SK-N-SH treated with all-trans-retinoic acid at 6 μM for 48 hours (cell line): ENCODE data around the gene HES5.

Experiments
- ATAC-seq: fragments of 200-7000 bp; cut with Tn5 transposase; 3 replicates; pipeline ENCODE4 v1.9.1; 2020; ENCODE audit warnings: mild to moderate bottlenecking, moderate library complexity
- ARNTL ChIP-seq: fragments of 450-650 bp; formaldehyde crosslinking; IDR thresholded peaks from 2 replicates; pipeline ENCODE4 v1.5.0; 2020; ENCODE audit warnings: low read depth, mild to moderate bottlenecking, moderate library complexity, borderline replicate concordance
- BACH2 ChIP-seq: fragments of 250-450 bp; sonication (Bioruptor Pico); IDR thresholded peaks from 2 replicates; pipeline ENCODE4 v1.9.0; 2021; ENCODE audit warnings: mild to moderate bottlenecking, borderline replicate concordance
- CSDC2 ChIP-seq: fragments of 250-450 bp; sonication (Bioruptor Pico); IDR thresholded peaks from 2 replicates; pipeline ENCODE4 v1.5.0; 2020; ENCODE audit warnings: mild to moderate bottlenecking, moderate library complexity
- ESRRG ChIP-seq: fragments of 250-450 bp; sonication (Bioruptor Pico); IDR thresholded peaks from 2 replicates; pipeline ENCODE4 v1.6.1; 2021; ENCODE audit warnings: mild to moderate bottlenecking
- GLIS3 ChIP-seq: fragments of 250-450 bp; sonication (Bioruptor Pico); IDR thresholded peaks from 2 replicates; pipeline ENCODE4 v1.5.0; 2020; ENCODE audit warnings: mild to moderate bottlenecking, moderate library complexity
- ISL1 ChIP-seq: fragments of 250-450 bp; sonication (Bioruptor Pico); IDR thresholded peaks from 2 replicates; pipeline ENCODE4 v2.1.2; 2022; ENCODE audit warnings: mild to moderate bottlenecking, moderate library complexity
- OSR1 ChIP-seq: fragments of 250-450 bp; sonication (Bioruptor Pico); IDR thresholded peaks from 2 replicates; pipeline ENCODE4 v1.8.0; 2022; ENCODE audit warnings: moderate library complexity, mild to moderate bottlenecking, inconsistent platforms
- PPARA ChIP-seq: fragments of 250-450 bp; sonication (Bioruptor Pico); IDR thresholded peaks from 2 replicates; pipeline ENCODE4 v1.5.0; 2020; ENCODE audit warnings: mild to moderate bottlenecking, borderline replicate concordance
- SNAI2 ChIP-seq: fragments of 250-450 bp; sonication (Bioruptor Pico); IDR thresholded peaks from 2 replicates; pipeline ENCODE4 v1.5.0; 2020; ENCODE audit warnings: mild to moderate bottlenecking, moderate library complexity
- TCF4 ChIP-seq: fragments of 250-450 bp; sonication (Bioruptor Pico); IDR thresholded peaks from 2 replicates; pipeline ENCODE4 v1.8.0; 2021; ENCODE audit warnings: mild to moderate bottlenecking, moderate library complexity, borderline replicate concordance
- TOX ChIP-seq: fragments of 250-450 bp; sonication (Bioruptor Pico); IDR thresholded peaks from 2 replicates; pipeline ENCODE4 v1.8.0; 2021; ENCODE audit warnings: mild to moderate bottlenecking, moderate library complexity, borderline replicate concordance
- ZC3H10 ChIP-seq: fragments of 250-450 bp; sonication (Bioruptor Pico); IDR thresholded peaks from 2 replicates; pipeline ENCODE4 v1.5.1; 2021; ENCODE audit warnings: mild to moderate bottlenecking, moderate library complexity
- ZFP3 ChIP-seq: fragments of 250-450 bp; sonication (Bioruptor Pico); IDR thresholded peaks from 2 replicates; pipeline ENCODE4 v1.5.0; 2020; ENCODE audit warnings: mild to moderate bottlenecking, moderate library complexity
- ZFP30 ChIP-seq: fragments of 450-650 bp; formaldehyde crosslinking; IDR thresholded peaks from 2 replicates; pipeline ENCODE4 v1.5.0; 2022; ENCODE audit warnings: mild to moderate bottlenecking, moderate library complexity
- ZNF565 ChIP-seq: fragments of 450-650 bp; formaldehyde crosslinking; conservative IDR thresholded peaks from 2 replicates; pipeline ENCODE4 v1.5.0; 2020; ENCODE audit warnings: low read depth, mild to moderate bottlenecking, moderate library complexity
- ZNF70 ChIP-seq: fragments of 450-650 bp; formaldehyde crosslinking; IDR thresholded peaks from 2 replicates; pipeline ENCODE4 v1.5.0; 2020; ENCODE audit warnings: mild to moderate bottlenecking, moderate library complexity
- ZNF8 ChIP-seq: fragments of 450-650 bp; formaldehyde crosslinking; IDR thresholded peaks from 2 replicates; pipeline ENCODE4 v1.5.0; 2020; ENCODE audit warnings: mild to moderate bottlenecking, moderate library complexity
- TF ChIP-seq, protein P1 (sequence below): fragments of 250-450 bp; sonication (Bioruptor Pico); IDR thresholded peaks from 2 replicates; pipeline ENCODE4 v1.5.0; 2020; ENCODE audit warnings: mild to moderate bottlenecking, moderate library complexity
- TF ChIP-seq, protein P2 (sequence below): fragments of 250-450 bp; sonication (Bioruptor Pico); IDR thresholded peaks from 2 replicates; pipeline ENCODE4 v1.5.1; 2020; ENCODE audit warnings: low read depth, mild to moderate bottlenecking, moderate library complexity
- TF ChIP-seq, protein P3 (sequence below): fragments of 250-450 bp; sonication (Bioruptor Pico); IDR thresholded peaks from 2 replicates; pipeline ENCODE4 v1.5.1; 2021; ENCODE audit warnings: mild to moderate bottlenecking, moderate library complexity

Gene HES5

DNA sequence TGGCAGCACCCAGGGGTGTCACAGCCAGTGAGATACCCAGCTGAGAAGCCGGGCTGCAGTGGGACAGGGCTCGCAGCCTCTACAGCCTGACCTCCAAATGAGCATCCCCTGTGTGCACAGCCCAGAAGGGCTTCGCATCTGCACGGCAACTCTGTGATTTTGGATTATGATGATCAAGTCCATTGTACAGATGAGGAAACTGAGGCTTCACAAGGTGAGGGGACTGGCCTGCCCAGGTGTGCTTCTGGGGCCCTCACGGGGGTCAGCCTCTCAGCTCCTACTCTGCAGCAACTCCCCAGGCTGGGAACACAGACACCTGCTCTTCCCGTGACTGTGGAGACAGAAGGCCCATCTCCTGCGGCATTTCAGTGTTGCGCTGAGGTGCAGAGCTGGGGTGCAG is 8.8 kb upstream of the HES5 start (continued):
- TF ChIP-seq BACH2: no peak
- no peak for TF ChIP-seq ARNTL (CRISPR knock-in tag)
- TF ChIP-seq SNAI2 (CRISPR knock-in tag): no peak

DNA sequence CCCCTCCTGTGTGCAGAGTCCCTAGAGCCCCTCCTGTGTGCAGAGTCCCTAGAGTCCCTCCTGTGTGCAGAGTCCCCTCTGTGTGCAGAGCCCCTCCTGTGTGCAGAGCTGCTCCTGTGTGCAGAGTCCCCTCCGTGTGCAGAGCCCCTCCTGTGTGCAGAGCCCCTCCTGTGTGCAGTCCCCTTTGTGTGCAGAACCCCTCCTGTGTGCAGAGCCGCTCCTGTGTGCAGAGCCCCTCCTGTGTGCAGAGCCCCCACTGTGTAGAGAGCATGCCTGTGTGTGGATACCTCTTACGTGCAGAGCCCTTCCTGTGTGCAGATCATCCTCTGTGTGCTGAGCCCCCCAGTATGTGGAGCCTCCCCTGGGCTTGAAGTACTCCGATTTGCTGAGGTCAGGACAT is 8.3 kb upstream of the HES5 start:
- TF ChIP-seq CSDC2 (CRISPR knock-in tag): no peak
- TF ChIP-seq TCF4: no peak
- no peak for TF ChIP-seq SNAI2 (CRISPR knock-in tag)
- TF ChIP-seq ESRRG (CRISPR knock-in tag): no peak
- no peak for TF ChIP-seq ZNF70 (CRISPR knock-in tag)
- TF ChIP-seq, protein P1, sequence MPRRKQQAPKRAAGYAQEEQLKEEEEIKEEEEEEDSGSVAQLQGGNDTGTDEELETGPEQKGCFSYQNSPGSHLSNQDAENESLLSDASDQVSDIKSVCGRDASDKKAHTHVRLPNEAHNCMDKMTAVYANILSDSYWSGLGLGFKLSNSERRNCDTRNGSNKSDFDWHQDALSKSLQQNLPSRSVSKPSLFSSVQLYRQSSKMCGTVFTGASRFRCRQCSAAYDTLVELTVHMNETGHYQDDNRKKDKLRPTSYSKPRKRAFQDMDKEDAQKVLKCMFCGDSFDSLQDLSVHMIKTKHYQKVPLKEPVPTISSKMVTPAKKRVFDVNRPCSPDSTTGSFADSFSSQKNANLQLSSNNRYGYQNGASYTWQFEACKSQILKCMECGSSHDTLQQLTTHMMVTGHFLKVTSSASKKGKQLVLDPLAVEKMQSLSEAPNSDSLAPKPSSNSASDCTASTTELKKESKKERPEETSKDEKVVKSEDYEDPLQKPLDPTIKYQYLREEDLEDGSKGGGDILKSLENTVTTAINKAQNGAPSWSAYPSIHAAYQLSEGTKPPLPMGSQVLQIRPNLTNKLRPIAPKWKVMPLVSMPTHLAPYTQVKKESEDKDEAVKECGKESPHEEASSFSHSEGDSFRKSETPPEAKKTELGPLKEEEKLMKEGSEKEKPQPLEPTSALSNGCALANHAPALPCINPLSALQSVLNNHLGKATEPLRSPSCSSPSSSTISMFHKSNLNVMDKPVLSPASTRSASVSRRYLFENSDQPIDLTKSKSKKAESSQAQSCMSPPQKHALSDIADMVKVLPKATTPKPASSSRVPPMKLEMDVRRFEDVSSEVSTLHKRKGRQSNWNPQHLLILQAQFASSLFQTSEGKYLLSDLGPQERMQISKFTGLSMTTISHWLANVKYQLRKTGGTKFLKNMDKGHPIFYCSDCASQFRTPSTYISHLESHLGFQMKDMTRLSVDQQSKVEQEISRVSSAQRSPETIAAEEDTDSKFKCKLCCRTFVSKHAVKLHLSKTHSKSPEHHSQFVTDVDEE: no peak
- no peak for TF ChIP-seq ZC3H10 (CRISPR knock-in tag)
- TF ChIP-seq ARNTL (CRISPR knock-in tag): no peak
- no peak for ATAC-seq

DNA sequence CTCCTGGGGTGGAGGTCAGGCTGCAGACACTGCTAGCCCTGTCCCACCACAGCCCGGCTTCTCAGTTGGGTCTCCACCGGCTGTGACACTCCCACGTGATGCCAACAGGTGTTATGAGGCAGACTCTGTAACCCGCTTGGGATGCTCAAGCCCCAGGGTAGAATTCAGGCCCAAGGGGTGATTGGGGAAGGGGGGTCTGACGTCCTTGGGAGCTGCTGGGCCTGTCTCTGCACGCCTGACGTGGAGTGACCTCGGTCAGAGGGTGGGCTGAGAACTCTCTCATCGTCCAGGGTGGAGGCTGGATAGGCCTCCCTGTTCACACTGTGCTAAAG is 7.7 kb upstream of the HES5 start:
- ATAC-seq: no peak
- TF ChIP-seq ZNF8 (CRISPR knock-in tag) (no peak), ZFP30 (CRISPR knock-in tag) (no peak), TCF4 (no peak), PPARA (no peak), CSDC2 (CRISPR knock-in tag) (no peak), ARNTL (CRISPR knock-in tag) (no peak), OSR1 (CRISPR knock-in tag) (no peak), GLIS3 (CRISPR knock-in tag) (no peak), ZC3H10 (CRISPR knock-in tag) (no peak), ZFP3 (CRISPR knock-in tag) (no peak), ISL1 (CRISPR knock-in tag) (no peak), BACH2 (no peak), TOX (no peak), ZNF565 (CRISPR knock-in tag) (no peak), ZNF70 (CRISPR knock-in tag) (no peak), SNAI2 (CRISPR knock-in tag) (no peak)
- TF ChIP-seq, protein P2, sequence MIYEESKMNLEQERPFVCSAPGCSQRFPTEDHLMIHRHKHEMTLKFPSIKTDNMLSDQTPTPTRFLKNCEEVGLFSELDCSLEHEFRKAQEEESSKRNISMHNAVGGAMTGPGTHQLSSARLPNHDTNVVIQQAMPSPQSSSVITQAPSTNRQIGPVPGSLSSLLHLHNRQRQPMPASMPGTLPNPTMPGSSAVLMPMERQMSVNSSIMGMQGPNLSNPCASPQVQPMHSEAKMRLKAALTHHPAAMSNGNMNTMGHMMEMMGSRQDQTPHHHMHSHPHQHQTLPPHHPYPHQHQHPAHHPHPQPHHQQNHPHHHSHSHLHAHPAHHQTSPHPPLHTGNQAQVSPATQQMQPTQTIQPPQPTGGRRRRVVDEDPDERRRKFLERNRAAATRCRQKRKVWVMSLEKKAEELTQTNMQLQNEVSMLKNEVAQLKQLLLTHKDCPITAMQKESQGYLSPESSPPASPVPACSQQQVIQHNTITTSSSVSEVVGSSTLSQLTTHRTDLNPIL (CRISPR knock-in tag): no peak
- TF ChIP-seq, protein P1: no peak
- TF ChIP-seq, protein P3, sequence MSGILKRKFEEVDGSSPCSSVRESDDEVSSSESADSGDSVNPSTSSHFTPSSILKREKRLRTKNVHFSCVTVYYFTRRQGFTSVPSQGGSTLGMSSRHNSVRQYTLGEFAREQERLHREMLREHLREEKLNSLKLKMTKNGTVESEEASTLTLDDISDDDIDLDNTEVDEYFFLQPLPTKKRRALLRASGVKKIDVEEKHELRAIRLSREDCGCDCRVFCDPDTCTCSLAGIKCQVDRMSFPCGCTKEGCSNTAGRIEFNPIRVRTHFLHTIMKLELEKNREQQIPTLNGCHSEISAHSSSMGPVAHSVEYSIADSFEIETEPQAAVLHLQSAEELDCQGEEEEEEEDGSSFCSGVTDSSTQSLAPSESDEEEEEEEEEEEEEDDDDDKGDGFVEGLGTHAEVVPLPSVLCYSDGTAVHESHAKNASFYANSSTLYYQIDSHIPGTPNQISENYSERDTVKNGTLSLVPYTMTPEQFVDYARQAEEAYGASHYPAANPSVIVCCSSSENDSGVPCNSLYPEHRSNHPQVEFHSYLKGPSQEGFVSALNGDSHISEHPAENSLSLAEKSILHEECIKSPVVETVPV (CRISPR knock-in tag): no peak

DNA sequence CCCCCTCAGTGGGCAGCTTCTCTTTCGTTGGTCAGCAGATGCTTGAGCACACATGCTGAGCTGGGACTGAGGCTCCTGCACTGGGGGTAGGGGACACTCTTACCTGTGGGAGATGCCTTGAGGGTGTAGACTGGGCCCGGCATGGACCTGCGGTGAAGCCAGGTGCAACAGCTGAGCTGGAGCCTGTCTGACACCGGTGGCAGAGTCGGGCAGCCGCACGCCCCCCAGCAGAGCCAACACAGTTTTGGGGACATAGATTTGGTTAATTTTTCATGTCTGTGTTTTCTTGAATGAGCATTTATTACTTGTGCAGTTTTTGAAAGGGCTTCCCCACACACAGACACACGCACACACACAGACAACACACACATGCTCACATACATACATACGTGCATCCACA is 5.9 kb upstream of the HES5 start:
- TF ChIP-seq ARNTL (CRISPR knock-in tag) (no peak), ZFP30 (CRISPR knock-in tag) (no peak), TCF4 (no peak), CSDC2 (CRISPR knock-in tag) (no peak), OSR1 (CRISPR knock-in tag) (no peak)
- TF ChIP-seq, all 23 proteins: peak for 0
- ATAC-seq: no peak
